ENCODE results near the gene SPACA7. TPM values are rescaled to one million over a fixed set of nuclear protein-coding genes. Genes with fewer than 3 reads are reported as not detected.

SPACA7 gene
- total and polyA plus RNA-seq, 9 of the 15 experiments (the other 6 are each of a cell fraction or from before 2014, with no cell fraction given), result not detected

- no peaks in the 10 kb centered on the region for H3K4me1 ChIP-seq (replicated peaks in 1 of 2; ENCODE audit: control insufficient read depth in 2 of 2, insufficient read depth in 2 of 2, low read length in 2 of 2)
- H3K4me2 ChIP-seq (ENCODE audit: insufficient read depth, low read length), result no peak overlapping the region
- H3K27ac ChIP-seq (ENCODE audit: extremely low read depth, low read depth, low read length), result no peak overlapping the region
- no peak for DNase-seq (ENCODE audit: extremely low read depth in 1 of 4, low spot score in 3 of 4)
- FAIRE-seq, result no peak
- no peaks in the 10 kb centered on the region for H4K20me1 ChIP-seq (replicated peaks; ENCODE audit: control insufficient read depth, insufficient read depth, low read length)
- H3K36me3 ChIP-seq (ENCODE audit: control insufficient read depth, insufficient read depth, low read length), result no peaks in the 10 kb centered on the region
- no TSS peak for BruUV-seq (replicated peaks)
- CTCF ChIA-PET (ENCODE audit: low intra/inter-chr PET ratio), result no interaction called here
- H3K27me3 ChIP-seq (ENCODE audit: control insufficient read depth in 2 of 2, insufficient read depth in 2 of 2, low read length in 2 of 2), result peaks cover 30 to 75% of the 10 kb centered on the region in 2 experiments; a peak in 4 of 5 replicates
- intact Hi-C loops (cut with micrococcal nuclease), result no loop called here
- POLR2A ChIA-PET, result no interaction called here
- no peak for TF ChIP-seq ZNF699 (CRISPR knock-in tag; IDR thresholded peaks at IDR 0.05; ENCODE audit: insufficient replicate concordance)
- TF ChIP-seq TFAM (CRISPR knock-in tag; conservative IDR thresholded peaks at IDR 0.05), result no peak
- no peak for TF ChIP-seq SMARCA5 (IDR thresholded peaks at IDR 0.05)
- TF ChIP-seq POLR2G (IDR thresholded peaks at IDR 0.05; ENCODE audit: low read depth, low read length), result no peak
- no peak for TF ChIP-seq RBM14 (IDR thresholded peaks at IDR 0.05; ENCODE audit: borderline replicate concordance, insufficient read depth, low read depth, low read length)
- no peak for TF ChIP-seq CAMTA2 (CRISPR knock-in tag; conservative IDR thresholded peaks at IDR 0.05)
- H3K9ac ChIP-seq (ENCODE audit: insufficient read depth in 1 of 2, low read depth in 2 of 2, low read length in 2 of 2), result no peak overlapping the region
- H3K9me1 ChIP-seq (ENCODE audit: control insufficient read depth, insufficient read depth, low read length), result no peaks in the 10 kb centered on the region
- no peaks in the 10 kb centered on the region for H3K9me3 ChIP-seq (replicated peaks; ENCODE audit: control insufficient read depth, insufficient read depth, low read depth, low read length)
- in situ Hi-C loops (cut with MboI), result no loop called here
- no peak overlapping the region for H2AFZ ChIP-seq (ENCODE audit: low read depth, low read length)
- H3K79me2 ChIP-seq (ENCODE audit: control insufficient read depth, insufficient read depth, low read length), result no peaks in the 10 kb centered on the region
- H3K4me3 ChIP-seq, result no peak overlapping the region
- no peak for ATAC-seq
- 2% methylated on average over 8 of the region's 9 CpGs for WGBS (ENCODE audit: insufficient coverage, low coverage, missing lambda C conversion rate)
Measured at GRCh38 chr13:112450904-112451240, 74.7 kb downstream of the SPACA7 start.

All from K562 (cell line).